ENCODE data around the gene PRSS16.
"Not testable (repeated sequence)": the region's sequence is repeated elsewhere in the genome, so short reads cannot be mapped to it uniquely, and the experiment has no call there.

PRSS16 gene, protein sequence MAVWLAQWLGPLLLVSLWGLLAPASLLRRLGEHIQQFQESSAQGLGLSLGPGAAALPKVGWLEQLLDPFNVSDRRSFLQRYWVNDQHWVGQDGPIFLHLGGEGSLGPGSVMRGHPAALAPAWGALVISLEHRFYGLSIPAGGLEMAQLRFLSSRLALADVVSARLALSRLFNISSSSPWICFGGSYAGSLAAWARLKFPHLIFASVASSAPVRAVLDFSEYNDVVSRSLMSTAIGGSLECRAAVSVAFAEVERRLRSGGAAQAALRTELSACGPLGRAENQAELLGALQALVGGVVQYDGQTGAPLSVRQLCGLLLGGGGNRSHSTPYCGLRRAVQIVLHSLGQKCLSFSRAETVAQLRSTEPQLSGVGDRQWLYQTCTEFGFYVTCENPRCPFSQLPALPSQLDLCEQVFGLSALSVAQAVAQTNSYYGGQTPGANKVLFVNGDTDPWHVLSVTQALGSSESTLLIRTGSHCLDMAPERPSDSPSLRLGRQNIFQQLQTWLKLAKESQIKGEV
- total RNA-seq = 0.35 to 1.7 (median 0.39) reads per million in 3 donors

DNA sequence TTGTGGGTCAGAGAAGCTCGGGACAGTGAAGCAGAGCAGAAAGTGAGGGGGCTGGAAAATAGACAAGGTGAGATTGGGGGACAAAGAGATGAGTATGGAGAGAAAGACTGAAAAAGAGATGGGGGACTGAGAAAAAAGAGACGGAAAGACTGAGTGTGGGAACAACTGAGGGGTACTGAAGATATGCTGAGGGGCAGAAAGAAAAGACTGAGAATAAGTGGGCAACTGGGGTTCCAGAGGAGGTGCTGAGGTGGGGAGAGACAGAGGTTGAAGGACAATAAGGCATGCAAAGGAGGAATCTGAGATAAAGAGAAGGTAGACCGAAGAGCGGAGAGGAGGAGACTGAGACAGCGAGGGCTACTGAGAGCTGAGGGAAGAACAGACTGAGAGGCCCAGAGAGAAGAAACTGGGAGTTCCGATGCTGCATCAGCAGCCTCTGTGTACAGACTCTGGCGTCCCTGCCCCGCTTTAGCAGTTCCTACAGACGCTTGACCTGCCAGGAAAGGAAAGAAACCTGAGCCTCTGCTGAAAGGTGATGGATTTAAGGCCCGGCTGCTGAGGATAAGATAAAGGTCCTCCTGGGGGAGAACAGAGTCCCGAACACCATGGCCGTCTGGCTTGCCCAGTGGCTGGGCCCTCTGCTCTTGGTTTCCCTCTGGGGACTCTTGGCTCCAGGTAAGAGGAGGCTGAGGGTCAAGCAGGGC is at the start of gene PRSS16:
TSS of gene PRSS16 (plus strand) at position 569 of the 704 bp plus-strand sequence. CDS start at position 606, 37 bp downstream.
- H3K36me3 ChIP-seq (ENCODE audit: control insufficient read depth, insufficient read depth, low read length) = no peaks in the 10 kb centered on the region
- H3K9me3 ChIP-seq (ENCODE audit: control insufficient read depth, low read length) = no peaks in the 10 kb centered on the region
- H3K27me3 ChIP-seq (replicated peaks; ENCODE audit: control insufficient read depth, insufficient read depth, low read length, poor library complexity, severe bottlenecking) = peaks cover 16% of the 10 kb centered on the region
- H3K4me3 ChIP-seq (ENCODE audit: insufficient read depth, low read depth, low read length, poor library complexity, severe bottlenecking) = no peak within 1 kb of the TSS
- DNase-seq = no peak
- no peak within 1 kb of the TSS for H3K27ac ChIP-seq (ENCODE audit: insufficient read depth, low read length, poor library complexity, severe bottlenecking)
- H3K4me1 ChIP-seq (ENCODE audit: control insufficient read depth, insufficient read depth, low read length, poor library complexity, severe bottlenecking) = peaks cover 15% of the 10 kb centered on the region

DNA sequence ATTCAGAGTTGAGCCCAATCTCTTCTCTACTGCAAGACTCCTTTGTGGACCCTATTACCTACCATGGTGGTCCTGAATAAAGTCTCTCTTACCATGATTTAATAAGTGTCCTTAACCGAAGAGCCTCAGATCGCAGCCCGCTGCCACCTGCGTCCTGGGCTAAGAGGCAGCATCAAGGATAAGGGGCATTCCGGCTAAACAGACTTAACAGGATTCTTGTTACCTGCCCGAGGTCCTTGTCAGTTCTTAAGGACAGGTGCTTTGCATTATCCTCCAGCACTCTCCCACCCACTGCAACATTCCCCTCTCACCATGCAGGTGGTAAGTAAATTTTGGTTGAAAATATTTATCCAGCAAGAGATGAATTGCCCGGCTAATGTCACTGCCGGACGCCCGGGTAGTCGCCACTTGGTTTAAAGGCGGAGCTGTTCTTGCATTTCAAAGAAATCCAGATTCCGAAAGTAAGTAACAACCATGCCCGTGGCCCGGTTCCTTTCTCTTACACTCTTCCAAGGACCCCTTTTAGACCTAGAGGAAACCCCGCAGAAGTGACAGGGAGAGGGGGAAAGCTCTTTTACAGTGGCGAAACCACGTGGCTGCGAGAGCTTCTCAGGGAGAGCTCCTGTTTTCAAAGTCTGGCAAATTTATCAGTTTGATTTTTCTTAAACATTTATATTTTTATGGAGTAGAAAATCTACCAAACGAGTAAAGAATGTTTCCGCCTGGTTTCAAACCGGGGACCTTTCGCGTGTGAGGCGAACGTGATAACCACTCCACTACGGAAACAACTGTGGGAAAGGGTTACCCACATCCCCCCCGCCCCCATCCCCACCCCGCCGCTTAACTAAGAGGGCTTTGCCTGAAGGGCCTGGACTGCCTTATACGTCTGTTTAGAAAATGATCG is 41.9 kb upstream of the PRSS16 start:
- Histone ChIP-seq H3K4me3 (ENCODE audit: insufficient read depth, low read depth, low read length, poor library complexity, severe bottlenecking) (no peak overlapping the region), H3K27me3 (replicated peaks; ENCODE audit: control insufficient read depth, insufficient read depth, low read length, poor library complexity, severe bottlenecking) (peaks cover 32% of the 10 kb centered on the region), H3K9me3 (ENCODE audit: control insufficient read depth, low read length) (no peaks in the 10 kb centered on the region), H3K36me3 (ENCODE audit: control insufficient read depth, insufficient read depth, low read length) (no peaks in the 10 kb centered on the region), H3K27ac (ENCODE audit: insufficient read depth, low read length, poor library complexity, severe bottlenecking) (no peak overlapping the region), H3K4me1 (ENCODE audit: control insufficient read depth, insufficient read depth, low read length, poor library complexity, severe bottlenecking) (no peaks in the 10 kb centered on the region)
- DNase-seq = no peak

DNA sequence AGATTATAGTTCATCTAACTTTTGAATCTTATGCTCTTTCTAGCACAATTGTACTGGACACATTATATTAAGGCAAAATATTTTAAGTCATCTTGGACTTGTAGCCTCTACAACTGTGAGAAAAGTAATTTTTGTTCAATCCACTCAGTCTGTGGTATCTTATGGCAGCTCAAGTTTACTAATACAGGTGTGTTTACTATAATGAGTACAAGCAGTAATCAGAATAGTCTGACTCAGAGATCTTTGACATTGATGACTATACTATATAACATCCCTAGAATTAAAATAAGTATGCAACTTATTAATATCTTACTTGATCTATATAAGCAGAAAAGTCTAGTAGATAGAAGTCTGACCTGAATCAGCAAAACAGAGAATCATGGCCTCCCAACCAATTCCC is 40.7 kb upstream of the PRSS16 start:
- Histone ChIP-seq H3K27me3 (replicated peaks; ENCODE audit: control insufficient read depth, insufficient read depth, low read length, poor library complexity, severe bottlenecking) (peaks cover 32% of the 10 kb centered on the region), H3K4me1 (ENCODE audit: control insufficient read depth, insufficient read depth, low read length, poor library complexity, severe bottlenecking) (no peaks in the 10 kb centered on the region), H3K4me3 (ENCODE audit: insufficient read depth, low read depth, low read length, poor library complexity, severe bottlenecking) (no peak overlapping the region), H3K9me3 (ENCODE audit: control insufficient read depth, low read length) (no peaks in the 10 kb centered on the region), H3K27ac (ENCODE audit: insufficient read depth, low read length, poor library complexity, severe bottlenecking) (no peak overlapping the region), H3K36me3 (ENCODE audit: control insufficient read depth, insufficient read depth, low read length) (no peaks in the 10 kb centered on the region)
- no peak for DNase-seq

DNA sequence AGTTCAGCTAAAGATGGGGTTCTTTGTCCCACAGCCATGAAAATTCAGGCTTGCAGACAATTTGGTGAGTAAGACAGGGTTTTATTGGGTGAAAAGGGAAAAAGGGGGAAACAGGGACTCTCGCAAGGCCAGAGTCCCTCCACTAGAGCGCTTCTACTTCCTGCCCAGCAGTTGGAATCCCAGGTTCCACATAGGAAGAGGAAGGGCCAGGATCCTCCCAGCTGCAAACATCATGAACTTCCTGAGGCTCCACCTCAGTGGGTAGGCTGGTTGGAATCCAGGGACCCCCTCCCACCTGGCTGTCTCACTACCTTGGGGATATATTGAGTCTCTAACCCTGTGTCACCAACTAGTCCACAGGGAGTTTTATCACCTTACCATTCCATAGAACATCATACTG is 39.5 kb upstream of the PRSS16 start:
- H3K4me3 ChIP-seq (ENCODE audit: insufficient read depth, low read depth, low read length, poor library complexity, severe bottlenecking) = no peak overlapping the region
- no peak overlapping the region for H3K27ac ChIP-seq (ENCODE audit: insufficient read depth, low read length, poor library complexity, severe bottlenecking)
- no peaks in the 10 kb centered on the region for H3K36me3 ChIP-seq (ENCODE audit: control insufficient read depth, insufficient read depth, low read length)
- no peaks in the 10 kb centered on the region for H3K9me3 ChIP-seq (ENCODE audit: control insufficient read depth, low read length)
- H3K27me3 ChIP-seq (replicated peaks; ENCODE audit: control insufficient read depth, insufficient read depth, low read length, poor library complexity, severe bottlenecking) = peaks cover 32% of the 10 kb centered on the region
- DNase-seq = no peak
- no peaks in the 10 kb centered on the region for H3K4me1 ChIP-seq (ENCODE audit: control insufficient read depth, insufficient read depth, low read length, poor library complexity, severe bottlenecking)

DNA sequence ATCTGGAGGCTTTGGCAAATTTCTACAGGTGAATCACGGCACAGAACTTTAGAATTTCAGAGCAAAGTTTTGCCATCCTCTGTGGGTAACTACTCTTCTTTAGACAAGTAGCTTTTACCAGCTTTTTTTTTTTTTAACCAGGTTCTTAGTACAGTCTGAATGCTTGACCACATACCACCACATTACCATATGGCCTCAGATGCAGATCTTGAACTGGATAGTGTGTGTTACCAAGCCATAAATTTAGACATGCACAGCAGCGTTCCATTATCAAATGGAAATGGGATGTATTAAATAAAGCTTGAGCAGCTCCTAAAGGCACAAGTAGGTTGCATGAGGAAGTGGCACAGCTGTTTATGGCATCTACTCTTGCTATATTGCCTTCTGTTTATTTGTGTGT is 38.3 kb upstream of the PRSS16 start:
- DNase-seq = no peak
- H3K27me3 ChIP-seq (replicated peaks; ENCODE audit: control insufficient read depth, insufficient read depth, low read length, poor library complexity, severe bottlenecking) = peaks cover 32% of the 10 kb centered on the region
- H3K27ac ChIP-seq (ENCODE audit: insufficient read depth, low read length, poor library complexity, severe bottlenecking) = no peak overlapping the region
- H3K9me3 ChIP-seq (ENCODE audit: control insufficient read depth, low read length) = no peaks in the 10 kb centered on the region
- H3K4me3 ChIP-seq (ENCODE audit: insufficient read depth, low read depth, low read length, poor library complexity, severe bottlenecking) = no peak overlapping the region
- H3K36me3 ChIP-seq (ENCODE audit: control insufficient read depth, insufficient read depth, low read length) = no peaks in the 10 kb centered on the region
- H3K4me1 ChIP-seq (ENCODE audit: control insufficient read depth, insufficient read depth, low read length, poor library complexity, severe bottlenecking) = no peaks in the 10 kb centered on the region

DNA sequence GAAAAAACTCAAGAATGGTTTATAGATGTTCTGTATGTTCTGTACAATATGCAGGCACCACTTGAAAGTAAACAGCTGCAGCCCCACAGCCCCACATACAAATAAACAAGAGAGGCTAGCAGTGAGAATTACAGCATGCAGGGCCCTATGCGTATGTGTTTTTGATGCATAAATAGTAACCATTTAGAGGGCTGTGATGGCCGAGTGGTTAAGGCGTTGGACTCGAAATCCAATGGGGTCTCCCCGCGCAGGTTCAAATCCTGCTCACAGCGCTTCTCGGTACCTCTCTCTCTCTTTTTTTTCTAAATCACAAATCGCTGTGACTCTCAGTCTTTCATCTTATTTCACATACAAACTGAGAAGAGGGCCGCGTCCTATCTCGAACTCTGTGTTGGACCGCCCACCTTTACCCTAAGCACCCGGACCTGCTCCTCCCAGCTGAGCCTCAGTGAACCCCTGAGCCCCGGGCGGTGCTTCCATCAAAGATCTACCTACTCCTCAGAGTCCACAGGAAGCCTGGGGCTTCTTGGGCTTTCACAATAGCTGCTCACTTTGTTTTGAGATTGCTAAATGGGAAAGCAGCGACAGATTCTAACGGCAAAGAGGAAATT is 37.7 kb upstream of the PRSS16 start:
- H3K4me3 ChIP-seq (ENCODE audit: insufficient read depth, low read depth, low read length, poor library complexity, severe bottlenecking) = no peak overlapping the region
- DNase-seq = no peak
- H3K36me3 ChIP-seq (ENCODE audit: control insufficient read depth, insufficient read depth, low read length) = no peaks in the 10 kb centered on the region
- no peaks in the 10 kb centered on the region for H3K9me3 ChIP-seq (ENCODE audit: control insufficient read depth, low read length)
- no peaks in the 10 kb centered on the region for H3K4me1 ChIP-seq (ENCODE audit: control insufficient read depth, insufficient read depth, low read length, poor library complexity, severe bottlenecking)
- peaks cover 29% of the 10 kb centered on the region for H3K27me3 ChIP-seq (replicated peaks; ENCODE audit: control insufficient read depth, insufficient read depth, low read length, poor library complexity, severe bottlenecking)
- no peak overlapping the region for H3K27ac ChIP-seq (ENCODE audit: insufficient read depth, low read length, poor library complexity, severe bottlenecking)

DNA sequence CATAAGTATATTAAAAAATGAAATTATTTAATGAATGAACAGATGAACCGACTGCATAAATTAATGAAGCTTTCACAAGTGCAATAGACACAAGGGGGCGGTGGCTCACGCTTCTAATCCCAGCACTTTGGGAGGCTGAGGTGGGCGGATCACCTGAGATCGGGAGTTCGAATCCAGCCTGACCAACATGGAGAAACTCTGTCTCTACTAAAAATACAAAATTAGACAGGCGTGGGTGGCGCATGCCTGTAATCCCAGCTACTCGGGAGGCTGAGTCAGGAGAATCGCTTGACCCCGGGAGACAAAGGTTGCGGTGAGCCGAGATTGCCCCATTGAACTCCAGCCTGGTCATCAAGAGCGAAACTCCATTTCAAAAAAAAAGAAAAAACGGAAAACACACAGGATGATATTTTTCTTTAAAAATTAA is 34.4 kb upstream of the PRSS16 start:
- not testable (repeated sequence) for H3K36me3 ChIP-seq (ENCODE audit: control insufficient read depth, insufficient read depth, low read length); H3K4me1 ChIP-seq (ENCODE audit: control insufficient read depth, insufficient read depth, low read length, poor library complexity, severe bottlenecking); H3K9me3 ChIP-seq (ENCODE audit: control insufficient read depth, low read length); DNase-seq; H3K27ac ChIP-seq (ENCODE audit: insufficient read depth, low read length, poor library complexity, severe bottlenecking); H3K4me3 ChIP-seq (ENCODE audit: insufficient read depth, low read depth, low read length, poor library complexity, severe bottlenecking)
- peaks cover 19% of the 10 kb centered on the region for H3K27me3 ChIP-seq (replicated peaks; ENCODE audit: control insufficient read depth, insufficient read depth, low read length, poor library complexity, severe bottlenecking)

DNA sequence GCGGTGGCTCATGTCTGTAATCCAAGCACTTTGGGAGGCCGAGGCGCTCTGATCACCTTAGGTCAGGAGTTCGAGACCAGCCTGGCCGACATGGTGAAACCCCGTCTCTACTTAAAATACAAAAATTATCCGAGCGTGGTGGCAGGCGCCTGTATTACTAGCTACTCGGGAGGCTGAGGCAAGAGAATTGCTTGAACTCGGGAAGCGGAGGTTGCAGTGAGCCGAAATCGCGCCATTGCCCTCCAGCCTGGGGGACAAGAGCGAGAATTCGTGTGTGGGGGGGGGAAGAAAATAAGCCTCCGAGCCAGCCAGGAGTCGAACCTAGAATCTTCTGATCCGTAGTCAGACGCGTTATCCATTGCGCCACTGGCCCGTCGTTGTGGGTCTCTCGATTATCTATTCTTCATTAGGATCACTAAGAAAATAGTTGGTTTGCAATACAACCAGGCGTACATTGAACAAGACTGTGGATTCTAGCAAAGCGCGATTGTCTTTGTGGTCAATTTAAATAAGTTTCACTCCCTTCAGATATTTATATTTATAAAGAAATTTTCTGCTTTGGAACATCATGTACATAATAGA is 33.9 kb upstream of the PRSS16 start:
- H3K27me3 ChIP-seq (replicated peaks; ENCODE audit: control insufficient read depth, insufficient read depth, low read length, poor library complexity, severe bottlenecking) = peaks cover 19% of the 10 kb centered on the region
- no peaks in the 10 kb centered on the region for H3K4me1 ChIP-seq (ENCODE audit: control insufficient read depth, insufficient read depth, low read length, poor library complexity, severe bottlenecking)
- no peaks in the 10 kb centered on the region for H3K36me3 ChIP-seq (ENCODE audit: control insufficient read depth, insufficient read depth, low read length)
- H3K27ac ChIP-seq (ENCODE audit: insufficient read depth, low read length, poor library complexity, severe bottlenecking) = no peak overlapping the region
- no peak for DNase-seq
- H3K9me3 ChIP-seq (ENCODE audit: control insufficient read depth, low read length) = no peaks in the 10 kb centered on the region
- H3K4me3 ChIP-seq (ENCODE audit: insufficient read depth, low read depth, low read length, poor library complexity, severe bottlenecking) = no peak overlapping the region

DNA sequence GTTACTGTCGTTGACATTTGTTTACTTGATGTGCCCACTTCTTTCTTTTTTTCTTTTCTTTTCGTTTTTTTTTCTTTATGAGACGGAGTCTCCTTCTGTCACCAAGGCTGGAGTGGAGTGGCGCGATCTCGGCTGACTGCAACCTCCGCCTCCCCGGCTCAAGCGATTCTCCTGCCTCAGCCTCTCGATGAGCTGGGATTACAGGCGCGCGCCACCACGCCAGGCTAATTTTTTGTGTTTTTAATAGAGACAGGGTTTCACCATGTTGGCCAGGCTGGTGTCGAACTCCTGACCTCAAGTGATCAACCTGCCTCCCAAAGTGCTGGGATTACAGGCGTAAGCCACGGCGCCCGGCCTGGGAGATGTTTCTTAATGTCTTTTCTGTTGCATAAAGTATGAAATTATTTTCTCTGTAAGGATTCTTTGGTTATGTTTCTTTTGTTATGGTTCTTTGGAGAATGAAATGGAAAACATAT is 33.3 kb upstream of the PRSS16 start:
- Histone ChIP-seq H3K4me3 (ENCODE audit: insufficient read depth, low read depth, low read length, poor library complexity, severe bottlenecking) (no peak overlapping the region), H3K9me3 (ENCODE audit: control insufficient read depth, low read length) (no peaks in the 10 kb centered on the region), H3K36me3 (ENCODE audit: control insufficient read depth, insufficient read depth, low read length) (no peaks in the 10 kb centered on the region), H3K27ac (ENCODE audit: insufficient read depth, low read length, poor library complexity, severe bottlenecking) (no peak overlapping the region), H3K27me3 (replicated peaks; ENCODE audit: control insufficient read depth, insufficient read depth, low read length, poor library complexity, severe bottlenecking) (peaks cover 18% of the 10 kb centered on the region), H3K4me1 (ENCODE audit: control insufficient read depth, insufficient read depth, low read length, poor library complexity, severe bottlenecking) (no peaks in the 10 kb centered on the region)
- DNase-seq = no peak
